ENCODE measurements around the gene LDLRAP1. TPM values are rescaled to one million over a fixed set of nuclear protein-coding genes. Genes with fewer than 3 reads are reported as not detected.

LDLRAP1 gene
- polyA plus RNA-seq, 4 donors, result 12.4 to 15.4 (median 14.3) TPM

DNA sequence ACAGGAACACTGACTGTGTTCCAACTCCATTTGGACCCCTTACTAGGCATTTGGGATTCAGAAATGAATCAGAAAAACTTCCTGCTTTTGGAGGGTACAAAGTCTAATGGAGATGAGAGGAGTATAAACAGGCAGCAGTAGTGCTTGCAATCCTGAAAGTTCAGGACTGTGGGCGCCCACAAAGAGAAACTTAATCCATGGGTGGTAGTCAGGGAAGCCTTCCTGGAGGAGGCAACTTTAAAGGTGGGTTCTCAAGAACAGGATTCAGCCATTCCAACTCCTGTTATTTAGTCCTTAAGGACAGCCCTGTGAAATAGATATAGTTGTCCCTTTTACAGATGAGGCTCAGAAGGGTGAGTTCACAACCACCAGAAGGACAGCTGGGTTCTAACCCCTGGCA, 2.0 kb upstream of the LDLRAP1 start:
- no peak for DNase-seq (ENCODE audit: low read depth in 4 of 4, low spot score in 2 of 4)

- no peak for DNase-seq (ENCODE audit: low read depth in 4 of 4, low spot score in 2 of 4)
Measured at GRCh38 chr1:25541889-25542658, 1.3 kb upstream of the LDLRAP1 start.

GRCh38 chr1:25543005-25543424, 391 bp upstream of the LDLRAP1 start:
- no peak for DNase-seq (ENCODE audit: low read depth in 4 of 4, low spot score in 2 of 4)

DNA sequence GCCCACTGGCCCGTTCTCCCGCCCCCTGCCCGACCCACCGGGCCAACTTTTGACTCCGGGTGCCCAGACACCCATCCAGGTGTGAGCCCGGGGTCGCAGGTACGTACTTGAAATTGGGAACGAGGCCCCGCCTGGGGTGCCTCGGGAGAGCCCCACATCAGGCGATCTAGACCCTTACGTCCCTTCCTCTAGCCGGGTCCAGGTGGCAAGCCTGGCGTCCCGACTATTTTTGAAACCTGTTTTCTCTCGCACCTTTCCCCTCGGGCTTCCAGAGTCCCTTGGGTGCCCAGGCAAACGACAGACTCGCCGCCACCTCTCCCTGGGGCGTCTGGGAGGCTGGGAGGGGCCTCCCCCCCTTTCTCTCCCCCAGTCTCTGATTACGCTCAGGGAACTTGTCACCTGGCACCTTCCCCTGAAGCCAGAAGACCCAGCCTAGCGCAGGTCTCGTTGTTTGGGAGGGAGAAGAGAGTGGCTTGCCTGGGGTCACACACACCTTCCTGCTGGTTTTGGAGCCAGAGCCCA, 898 bp downstream of the LDLRAP1 start:
- DNase-seq (ENCODE audit: low read depth in 4 of 4, low spot score in 2 of 4), result no peak

GRCh38 chr1:25544819-25545218, 1.4 kb downstream of the LDLRAP1 start:
- no peak for DNase-seq (ENCODE audit: low read depth in 4 of 4, low spot score in 2 of 4)

DNA sequence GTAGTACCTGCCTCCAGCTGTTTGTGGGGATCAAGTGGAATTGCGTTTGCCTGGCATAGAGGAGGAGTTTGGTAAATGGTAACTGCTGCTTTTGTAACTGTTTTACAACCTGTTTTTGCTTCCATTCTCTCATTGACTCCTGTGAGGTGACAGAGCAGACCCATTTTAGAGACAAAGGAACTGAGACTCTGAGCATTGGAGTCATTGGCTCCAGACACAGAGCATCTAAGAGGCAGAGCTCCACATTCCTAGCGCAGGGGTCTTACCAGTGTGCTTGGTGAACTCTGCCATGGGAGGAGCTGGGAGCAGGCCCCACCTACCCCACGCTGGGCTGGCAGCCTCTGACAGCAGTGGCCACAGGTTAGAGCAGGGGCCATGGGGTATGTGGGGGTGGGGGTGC, 2.4 kb downstream of the LDLRAP1 start:
- DNase-seq (ENCODE audit: low read depth in 4 of 4, low spot score in 2 of 4), result no peak

- no peak for DNase-seq (ENCODE audit: low read depth in 4 of 4, low spot score in 2 of 4)
Measured at GRCh38 chr1:25546193-25546592, 2.8 kb downstream of the LDLRAP1 start.

DNA sequence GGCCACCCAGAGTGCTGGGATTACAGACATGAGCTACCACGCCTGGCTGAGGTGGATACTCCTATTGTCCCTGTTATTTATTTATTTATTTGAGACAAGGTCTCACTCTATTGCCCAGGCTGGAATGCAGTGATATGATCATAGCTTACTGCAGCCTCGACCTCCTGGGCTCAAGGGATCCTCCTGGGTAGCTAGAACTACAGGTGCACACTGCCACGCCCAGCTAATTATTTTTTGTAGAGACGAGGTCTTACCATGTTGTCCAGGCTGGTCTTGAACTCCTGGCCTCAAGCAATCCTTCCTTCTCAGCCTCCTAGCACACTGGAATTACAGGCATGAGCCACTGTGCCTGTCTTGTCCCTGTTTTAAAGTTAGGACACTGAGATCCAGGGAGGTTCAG, 5.2 kb downstream of the LDLRAP1 start:
- no peak for DNase-seq (ENCODE audit: low read depth in 4 of 4, low spot score in 2 of 4)

DNA sequence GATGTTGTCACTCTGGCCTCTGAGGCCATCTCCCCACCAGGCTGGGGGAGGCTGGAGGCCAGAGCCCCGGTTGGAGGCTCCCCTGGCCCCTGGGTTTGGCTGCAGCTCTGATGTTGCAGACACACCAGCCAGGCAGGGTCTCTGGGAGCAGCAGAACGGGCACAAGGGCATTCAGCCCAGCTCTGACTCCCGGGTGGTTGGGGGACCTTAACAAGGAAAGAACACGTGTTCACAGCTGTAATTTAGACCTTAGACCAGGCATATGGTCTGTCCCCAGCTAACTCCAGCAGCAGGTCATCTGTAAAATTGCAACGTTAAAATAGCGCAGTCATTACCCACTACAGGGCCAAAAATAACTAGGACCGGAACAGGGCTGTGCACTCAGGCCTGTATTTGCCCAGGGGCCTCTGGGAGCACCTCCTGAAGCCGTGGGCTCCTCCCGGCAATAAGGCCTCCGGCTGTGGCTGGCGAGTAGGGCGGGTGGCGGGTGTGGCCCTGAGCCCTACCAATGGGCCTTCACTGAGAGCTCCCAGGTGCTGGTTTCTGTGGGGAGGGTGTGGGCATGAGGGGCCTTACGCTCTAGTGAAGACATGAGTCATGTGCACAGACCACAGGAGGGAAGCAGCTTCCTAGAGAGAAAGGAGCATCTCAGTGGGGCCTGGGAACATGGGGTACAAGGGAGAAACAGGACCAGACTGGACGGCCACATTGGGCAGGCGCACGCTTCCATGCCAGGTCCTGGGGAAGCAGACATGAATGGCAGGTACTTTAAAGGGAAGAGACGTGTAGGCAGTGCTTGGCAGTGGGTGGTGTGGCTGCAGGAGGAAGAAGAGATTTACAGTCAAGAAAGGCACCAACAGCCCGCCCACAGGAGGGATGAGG, 6.1 kb downstream of the LDLRAP1 start:
- no peak for DNase-seq (ENCODE audit: low read depth in 4 of 4, low spot score in 2 of 4)

DNA sequence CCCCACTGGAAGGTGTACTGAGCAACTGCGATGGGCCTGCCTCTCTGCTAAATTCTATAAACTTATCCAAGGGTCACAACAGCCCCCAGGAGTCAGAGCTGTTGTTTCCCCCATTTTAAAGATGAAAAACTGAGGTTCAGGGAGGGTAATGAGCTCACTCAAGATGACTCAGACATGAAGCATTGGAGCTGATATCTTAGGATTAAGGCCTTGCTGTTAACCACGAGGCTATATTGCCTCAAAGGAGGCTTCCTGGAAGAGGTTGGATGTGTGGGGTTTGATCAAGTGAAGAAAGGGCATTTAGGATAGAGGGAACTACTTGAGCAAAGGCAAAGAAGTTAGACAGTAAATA, 6.7 kb downstream of the LDLRAP1 start:
- DNase-seq (ENCODE audit: low read depth in 4 of 4, low spot score in 2 of 4), result no peak

DNA sequence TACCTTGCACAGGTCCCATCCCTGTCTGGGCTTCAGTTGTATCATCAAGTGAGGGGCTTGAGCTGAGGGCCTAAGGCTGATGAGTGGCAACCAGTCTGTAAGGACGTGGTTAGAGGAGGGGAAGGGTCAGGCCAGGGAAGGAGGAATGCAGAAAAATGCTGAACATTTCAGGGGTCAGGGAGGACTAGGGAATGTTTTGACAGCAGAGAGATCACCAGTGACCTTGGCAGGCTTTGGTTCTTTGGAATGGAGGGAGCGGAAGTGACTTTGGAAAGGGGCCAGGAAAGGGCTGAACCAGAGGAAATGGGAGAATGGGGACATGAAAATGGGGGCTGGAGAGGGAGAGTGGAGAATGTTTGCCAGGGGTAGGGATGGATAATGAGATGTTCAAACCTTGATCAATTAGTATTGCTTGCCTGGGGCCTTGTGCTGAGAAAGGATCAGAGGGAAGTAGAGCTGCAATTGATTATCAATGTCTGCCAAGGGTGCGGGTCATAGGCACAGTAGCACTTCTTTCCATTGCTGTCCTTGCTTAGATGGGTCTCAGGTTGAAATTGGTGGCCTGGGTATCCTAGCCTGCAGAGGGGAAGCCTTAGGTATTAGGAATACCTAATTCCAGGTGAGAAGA, 7.4 kb downstream of the LDLRAP1 start:
- DNase-seq (ENCODE audit: low read depth in 4 of 4, low spot score in 2 of 4), result no peak

DNA sequence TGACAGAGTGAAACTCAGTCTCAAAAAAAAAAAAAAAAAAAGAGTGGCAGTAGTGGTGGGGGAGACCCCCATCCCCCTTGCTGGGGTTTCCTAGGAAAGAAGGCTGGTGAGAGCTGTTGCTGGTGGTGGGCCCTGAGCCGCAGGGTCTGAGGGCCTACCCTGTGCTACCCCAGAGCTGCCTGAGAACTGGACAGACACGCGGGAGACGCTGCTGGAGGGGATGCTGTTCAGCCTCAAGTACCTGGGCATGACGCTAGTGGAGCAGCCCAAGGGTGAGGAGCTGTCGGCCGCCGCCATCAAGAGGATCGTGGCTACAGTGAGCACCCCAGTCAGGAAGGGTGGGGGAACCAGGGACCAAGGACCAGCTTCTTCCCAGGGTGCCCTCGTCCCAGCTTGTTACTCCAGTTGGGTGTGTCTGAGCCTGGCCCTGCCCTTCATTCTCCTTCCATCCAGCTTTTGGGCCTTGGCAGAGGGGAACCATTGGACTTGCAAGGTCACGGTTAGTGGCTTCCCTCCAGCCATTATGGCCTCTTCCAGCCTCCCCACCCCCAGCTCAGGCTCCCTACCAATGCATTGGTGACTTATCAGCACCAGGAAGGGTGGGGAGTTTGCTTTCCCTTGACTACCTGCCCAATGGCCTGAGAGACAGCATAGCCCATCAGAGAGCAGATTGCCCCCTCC, 10.5 kb downstream of the LDLRAP1 start:
- no peak for DNase-seq (ENCODE audit: low read depth in 4 of 4, low spot score in 2 of 4)

GRCh38 chr1:25554430-25554780, 11.0 kb downstream of the LDLRAP1 start:
- DNase-seq (ENCODE audit: low read depth in 4 of 4, low spot score in 2 of 4), result no peak

GRCh38 chr1:25554886-25555752, 11.7 kb downstream of the LDLRAP1 start:
- DNase-seq (ENCODE audit: low read depth in 4 of 4, low spot score in 2 of 4), result no peak

DNA sequence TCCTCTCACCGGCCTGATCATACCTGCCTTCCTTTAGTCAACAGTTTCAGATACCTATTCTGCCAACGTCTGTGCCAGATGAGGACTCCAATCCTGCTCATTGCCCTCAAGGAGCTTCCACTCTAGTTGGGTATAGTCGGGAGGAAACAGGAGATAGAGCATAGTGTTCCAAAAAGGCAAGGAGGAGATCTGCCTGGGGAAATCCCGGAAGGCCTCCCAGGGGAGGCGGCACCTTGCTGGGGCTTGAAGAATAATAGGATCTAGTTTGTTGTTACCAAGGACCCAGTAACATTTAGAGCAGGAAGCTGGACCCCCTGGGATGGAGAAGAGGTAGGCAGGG, 12.3 kb downstream of the LDLRAP1 start:
- DNase-seq (ENCODE audit: low read depth in 4 of 4, low spot score in 2 of 4), result no peak

DNA sequence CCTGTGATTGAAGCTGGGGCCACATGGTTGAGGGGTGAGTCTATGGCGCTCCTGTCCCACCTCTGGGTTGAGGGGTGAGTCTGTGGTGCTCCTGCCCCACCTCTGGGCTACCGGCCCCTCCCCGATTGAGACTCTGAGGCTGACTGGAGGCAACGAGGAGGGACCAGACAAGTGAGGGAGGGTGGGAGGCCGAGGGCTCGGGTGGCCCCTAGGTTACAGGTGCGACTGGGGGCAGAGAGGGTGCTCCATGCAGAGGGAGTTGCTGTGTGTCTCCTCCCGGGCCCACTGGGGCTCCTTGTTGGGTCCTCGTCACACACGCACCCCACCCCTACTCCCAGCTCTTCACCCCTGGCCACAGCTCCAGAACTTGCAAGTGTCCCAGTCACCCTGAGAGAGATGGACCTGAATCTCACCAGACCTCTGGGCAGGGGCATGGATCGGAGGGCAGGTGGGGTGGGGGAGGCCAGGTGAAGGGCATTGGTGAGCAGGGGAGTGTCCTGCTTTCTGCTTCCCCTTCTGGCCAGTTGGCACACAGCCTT, 12.8 kb downstream of the LDLRAP1 start:
- no peak for DNase-seq (ENCODE audit: low read depth in 4 of 4, low spot score in 2 of 4)

DNA sequence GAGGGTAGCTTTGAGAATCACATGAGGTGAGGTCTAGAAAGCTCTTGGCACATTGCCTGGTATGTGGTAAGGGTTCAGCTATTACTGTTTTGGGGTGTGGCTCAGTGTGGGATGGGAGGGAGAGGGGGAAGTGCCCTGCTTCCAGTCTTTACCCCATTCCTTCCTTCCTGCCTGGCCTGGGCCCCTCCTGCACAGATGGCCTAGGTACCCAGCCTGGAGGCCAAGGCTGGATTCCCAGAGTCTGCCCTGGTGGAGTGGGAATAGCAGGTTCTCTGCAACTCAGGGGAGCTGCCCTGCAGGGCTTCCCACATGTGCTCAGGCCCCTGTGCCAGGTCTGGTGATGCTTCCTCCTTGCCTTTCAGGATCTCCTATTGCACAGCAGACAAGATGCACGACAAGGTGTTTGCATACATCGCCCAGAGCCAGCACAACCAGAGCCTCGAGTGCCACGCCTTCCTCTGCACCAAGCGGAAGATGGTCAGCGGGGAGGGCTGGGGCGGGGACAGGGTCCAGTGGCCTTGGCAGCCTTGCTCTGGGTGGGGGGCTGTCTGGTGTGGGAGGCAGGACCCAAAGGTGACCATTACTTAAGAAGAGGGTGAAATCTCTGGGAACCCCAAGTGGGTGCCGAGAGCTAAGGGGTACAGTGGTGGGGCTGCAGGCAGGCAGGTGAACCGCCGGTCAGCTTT, 13.5 kb downstream of the LDLRAP1 start:
- DNase-seq (ENCODE audit: low read depth in 4 of 4, low spot score in 2 of 4), result no peak

DNA sequence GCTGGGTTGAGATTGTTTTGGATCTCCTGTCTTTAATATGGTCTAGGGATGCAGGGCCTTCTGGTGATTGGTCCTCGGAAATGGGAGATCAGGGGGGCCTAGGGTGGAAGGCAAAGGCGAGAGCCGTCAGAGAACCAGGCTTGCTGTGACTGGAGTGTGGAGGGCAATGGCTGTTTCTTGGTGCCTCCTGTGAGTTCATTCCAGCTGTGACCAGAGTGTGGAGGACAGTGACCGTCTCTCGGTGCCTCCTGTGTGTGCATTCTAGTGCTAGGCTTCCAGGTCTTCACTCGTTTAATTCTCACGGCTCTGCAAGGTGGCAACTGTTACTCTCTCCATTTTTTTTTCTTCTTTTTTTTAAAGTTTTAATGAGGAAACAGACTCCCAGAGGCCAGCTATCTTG, 14.1 kb downstream of the LDLRAP1 start:
- DNase-seq (ENCODE audit: low read depth in 4 of 4, low spot score in 2 of 4), result no peak

- DNase-seq (ENCODE audit: low read depth in 4 of 4, low spot score in 2 of 4), result no peak
Measured at GRCh38 chr1:25559031-25559430, 15.6 kb downstream of the LDLRAP1 start.
